A172 (cell line): ENCODE results near the gene C3orf80. TPM values are rescaled to one million over a fixed set of nuclear protein-coding genes. Genes with fewer than 3 reads are reported as not detected.
"Not testable (repeated sequence)": the region's sequence is repeated elsewhere in the genome, so short reads cannot be mapped to it uniquely, and the experiment has no call there.

Source experiments
- DNase-seq: peaks from one replicate; pipeline ENCODE4 v3.0.0-alpha.2; 2015; ENCODE audit warnings: low spot score
- total RNA-seq: library from RNA; depleted of rRNA; stranded (reverse); fragments of >200 nt; shearing (Covaris generic); gene quantifications from 2 replicates; pipeline ENCODE4 v1.2.3, GENCODE V29; 2014; rRNA removed

Gene C3orf80
- total RNA-seq, 1 experiment from 2014 or later = 0.05 TPM

DNA sequence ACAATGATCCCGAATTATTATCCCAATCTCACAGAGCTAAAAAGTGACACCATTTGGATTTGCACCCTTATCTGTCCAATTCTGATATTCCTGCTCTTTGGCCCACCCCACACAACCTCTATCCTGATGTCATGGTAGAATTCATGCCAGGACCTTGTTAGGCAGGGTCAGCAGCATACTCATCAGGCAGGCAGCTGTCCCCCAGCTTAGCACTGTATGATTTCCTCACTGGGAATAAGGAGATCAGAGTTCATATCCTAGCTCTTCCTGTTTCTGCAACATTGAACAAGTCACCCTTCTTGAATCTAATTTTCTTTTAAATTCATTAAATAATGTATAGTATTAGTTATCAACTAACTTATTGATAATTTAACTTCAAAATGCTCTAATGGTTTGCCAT is 12.0 kb upstream of the C3orf80 start:
- no peak for DNase-seq

DNA sequence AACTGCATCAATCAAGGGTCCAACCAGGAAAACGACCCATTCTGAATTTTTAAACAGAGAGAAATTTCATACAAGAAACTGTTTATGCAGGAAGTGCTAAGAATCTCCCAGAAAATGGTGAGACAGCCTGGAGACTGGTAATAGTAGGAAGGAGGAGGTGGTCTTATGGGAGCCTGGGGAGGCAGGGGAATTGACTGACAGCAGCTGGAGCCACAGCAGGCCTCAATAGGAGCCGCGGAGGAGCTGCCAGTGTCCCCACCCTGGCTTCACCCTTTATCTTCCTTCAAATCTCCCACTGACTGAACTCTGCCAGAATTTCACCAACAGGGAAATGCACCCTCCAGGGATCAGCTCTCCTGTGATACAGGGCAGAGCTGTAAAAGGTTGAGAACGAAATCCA is 7.5 kb upstream of the C3orf80 start:
- no peak for DNase-seq

DNA sequence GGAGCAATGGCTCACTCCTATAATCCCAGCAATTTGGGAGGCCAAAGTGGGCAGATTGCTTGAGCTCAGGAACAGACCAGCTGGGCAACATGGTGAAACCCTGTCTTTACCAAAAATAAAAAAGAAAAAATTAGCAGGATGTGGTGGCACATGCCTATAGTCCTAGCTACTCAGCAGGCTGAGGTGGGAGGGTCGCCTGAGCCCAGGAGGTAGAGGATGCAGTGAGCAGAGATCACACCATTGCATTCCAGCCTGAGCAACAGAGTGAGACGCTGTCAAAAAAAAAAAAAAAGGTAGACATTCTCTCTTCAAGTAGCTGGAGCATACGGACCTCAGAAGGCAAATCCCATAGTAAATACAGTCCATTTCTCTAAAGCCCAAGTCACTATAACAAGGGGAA is 7.1 kb upstream of the C3orf80 start:
- DNase-seq = no peak

DNA sequence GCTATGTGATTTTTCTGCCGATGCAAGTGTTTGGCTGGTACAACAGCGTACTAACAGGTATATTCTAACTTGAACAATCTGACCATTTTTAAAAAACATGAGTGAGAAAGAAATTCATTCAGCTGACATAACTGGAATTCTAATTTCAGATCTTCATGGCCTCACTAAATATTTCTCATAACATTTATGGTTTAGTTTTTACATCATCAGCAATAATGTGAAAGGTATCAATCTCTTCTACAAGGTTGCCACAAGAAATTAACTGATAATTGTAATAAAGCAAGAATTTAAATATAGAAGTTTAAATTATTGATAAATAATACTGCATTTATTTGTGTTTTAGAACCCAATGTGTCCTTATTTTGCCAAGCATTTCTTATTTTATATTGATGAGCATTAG is 5.2 kb upstream of the C3orf80 start:
- DNase-seq = no peak

DNA sequence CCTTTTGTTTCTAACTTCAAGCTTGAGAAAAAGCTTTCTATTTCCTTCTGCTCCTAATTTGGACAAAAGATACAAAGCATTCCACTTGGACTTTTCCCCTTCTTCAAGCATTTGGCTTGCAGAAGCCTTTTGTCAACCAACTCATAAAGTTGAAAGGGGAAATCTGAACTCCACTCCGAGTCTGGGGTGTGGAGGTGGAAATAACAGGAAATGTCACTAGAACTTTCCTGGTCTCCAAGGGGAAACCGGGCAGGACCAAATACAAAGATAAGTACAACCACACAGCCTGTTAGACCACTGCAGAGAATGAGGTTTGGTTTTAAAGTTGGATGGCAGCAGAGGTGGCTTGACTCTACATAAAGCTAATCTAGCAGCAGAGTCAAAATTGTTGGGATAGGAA is 4.2 kb upstream of the C3orf80 start:
- DNase-seq = no peak

DNA sequence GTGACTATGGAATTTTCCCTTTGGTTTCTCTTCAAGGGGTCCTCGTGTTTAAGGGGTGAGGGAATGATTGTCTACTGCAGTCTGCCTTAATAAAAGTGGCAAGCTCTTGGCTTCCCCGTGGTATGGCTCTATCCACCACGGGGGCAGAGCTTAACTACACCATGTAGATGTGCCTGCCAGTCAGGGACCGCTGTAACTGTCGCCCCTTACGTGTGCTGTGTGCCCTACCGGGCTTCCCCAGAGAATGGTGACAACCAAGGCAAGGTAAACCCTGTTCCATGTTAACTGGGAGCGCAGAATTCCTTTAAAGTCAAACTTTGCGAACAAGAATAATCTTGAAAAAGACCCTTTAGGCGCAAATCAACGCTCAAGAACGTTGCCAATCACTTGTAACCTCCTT is 966 bp upstream of the C3orf80 start:
- DNase-seq = no peak

DNA sequence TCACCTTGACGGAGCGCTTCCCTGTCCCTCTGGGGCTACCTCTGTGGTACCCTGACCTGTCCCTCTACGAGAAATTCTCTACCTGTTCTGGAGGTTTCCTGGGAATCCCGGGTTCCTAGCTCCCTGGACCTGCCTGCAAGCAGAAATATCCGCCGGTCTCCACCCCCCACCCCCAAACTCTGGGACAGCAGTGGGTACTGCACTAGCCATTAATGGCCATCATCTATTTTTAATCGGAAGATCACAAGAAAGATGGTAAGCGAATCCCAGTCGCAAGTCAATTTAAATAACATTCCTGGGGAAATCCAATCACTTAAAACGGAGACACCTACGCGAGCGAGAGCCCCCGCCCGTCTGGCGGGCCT is 429 bp upstream of the C3orf80 start:
- no peak for DNase-seq

DNA sequence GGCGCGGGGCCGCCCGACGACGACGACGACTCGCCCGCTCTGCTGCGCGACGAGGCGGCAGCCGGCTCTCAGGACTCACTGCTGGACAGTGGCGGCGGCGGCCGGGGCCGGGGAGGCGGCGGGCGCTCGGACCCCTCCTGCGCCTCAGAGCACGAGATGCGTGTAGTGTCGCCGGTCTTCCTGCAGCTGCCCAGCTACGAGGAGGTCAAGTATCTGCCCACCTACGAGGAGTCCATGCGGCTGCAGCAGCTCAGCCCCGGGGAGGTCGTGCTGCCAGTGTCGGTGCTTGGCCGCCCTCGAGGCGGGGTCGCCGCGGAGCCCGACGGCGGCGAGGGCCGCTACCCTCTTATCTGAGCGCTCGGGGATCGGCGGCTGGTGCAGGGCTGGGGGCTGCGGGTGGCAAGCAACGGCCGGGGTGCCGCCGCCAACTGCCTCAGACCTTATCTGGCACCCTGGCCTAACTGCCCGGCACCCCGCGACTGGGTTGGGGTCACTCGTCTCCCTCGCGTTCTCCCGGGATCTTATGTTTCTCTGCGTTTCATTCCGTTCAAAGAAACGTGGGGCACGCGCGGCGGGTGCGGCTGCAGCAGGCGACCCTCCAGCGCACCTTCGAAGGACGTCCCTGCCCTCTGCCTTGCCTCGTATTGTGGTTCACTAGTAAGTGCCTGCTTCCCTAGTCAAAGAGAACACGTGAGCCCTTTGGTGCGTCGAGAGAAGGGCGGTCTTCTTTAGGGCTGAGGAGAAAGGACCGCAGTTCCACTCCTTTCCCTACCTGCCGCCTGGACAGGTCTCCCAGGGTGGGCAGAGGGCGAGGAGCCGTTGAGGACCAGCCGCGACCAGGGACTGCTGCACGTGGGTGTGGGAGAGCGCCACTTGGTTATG is 1.0 kb downstream of the C3orf80 start:
- DNase-seq = no peak

DNA sequence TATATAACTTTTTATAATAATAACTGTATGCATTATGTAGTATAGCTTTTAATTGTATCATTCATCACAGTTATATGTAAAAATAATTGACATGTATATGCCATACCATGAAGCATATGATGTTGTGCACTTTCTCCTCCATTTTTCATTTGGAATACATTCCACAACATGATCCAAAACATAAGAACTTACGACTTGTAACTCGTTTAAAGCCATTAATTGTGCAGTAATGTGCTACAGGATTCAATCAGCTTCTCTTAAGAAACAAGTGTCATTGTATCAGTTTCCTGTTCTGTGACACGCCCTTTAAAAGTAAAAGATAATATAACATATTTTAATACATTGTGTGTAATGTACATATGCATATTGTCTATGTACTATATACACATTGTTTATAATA is 2.2 kb downstream of the C3orf80 start:
- DNase-seq = no peak

DNA sequence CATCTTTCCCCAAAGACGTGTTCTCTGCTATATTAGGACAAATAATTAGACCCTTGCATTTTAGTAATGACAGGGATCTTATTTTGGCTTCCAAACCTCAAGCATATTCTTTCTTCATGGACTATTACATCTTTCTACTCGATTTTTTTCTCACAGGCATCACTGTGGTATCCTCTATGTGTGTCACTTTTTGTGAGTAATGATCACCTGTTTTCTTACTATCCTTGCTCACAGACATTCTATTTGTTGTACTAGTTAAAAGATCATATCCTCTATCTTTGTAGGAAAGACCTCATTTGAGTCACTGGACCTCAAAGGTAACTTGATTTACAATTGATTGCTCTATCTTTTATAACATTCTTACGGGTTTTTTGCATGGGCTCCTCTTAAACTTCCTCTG is 6.8 kb downstream of the C3orf80 start:
- DNase-seq = no peak

DNA sequence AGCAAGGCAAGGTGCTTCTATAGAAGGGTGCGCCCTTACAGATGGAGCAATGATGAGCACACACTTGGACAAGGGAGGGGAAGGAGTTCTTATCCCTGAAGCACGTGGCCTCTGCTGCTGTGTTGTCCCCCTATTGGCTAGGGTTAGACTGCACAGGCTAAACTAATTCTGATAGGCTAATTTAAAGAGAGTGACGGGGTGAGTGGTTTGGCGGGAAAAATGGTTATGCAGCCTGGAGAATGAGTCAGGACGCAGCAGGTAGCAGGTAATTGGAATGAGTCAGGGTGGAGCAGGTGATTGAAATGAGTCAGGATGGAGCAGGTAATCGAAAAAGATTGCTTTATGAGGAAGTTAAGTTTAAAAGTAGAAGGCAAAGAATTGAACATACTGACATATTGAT is 15.5 kb downstream of the C3orf80 start:
- DNase-seq = not testable (repeated sequence)

DNA sequence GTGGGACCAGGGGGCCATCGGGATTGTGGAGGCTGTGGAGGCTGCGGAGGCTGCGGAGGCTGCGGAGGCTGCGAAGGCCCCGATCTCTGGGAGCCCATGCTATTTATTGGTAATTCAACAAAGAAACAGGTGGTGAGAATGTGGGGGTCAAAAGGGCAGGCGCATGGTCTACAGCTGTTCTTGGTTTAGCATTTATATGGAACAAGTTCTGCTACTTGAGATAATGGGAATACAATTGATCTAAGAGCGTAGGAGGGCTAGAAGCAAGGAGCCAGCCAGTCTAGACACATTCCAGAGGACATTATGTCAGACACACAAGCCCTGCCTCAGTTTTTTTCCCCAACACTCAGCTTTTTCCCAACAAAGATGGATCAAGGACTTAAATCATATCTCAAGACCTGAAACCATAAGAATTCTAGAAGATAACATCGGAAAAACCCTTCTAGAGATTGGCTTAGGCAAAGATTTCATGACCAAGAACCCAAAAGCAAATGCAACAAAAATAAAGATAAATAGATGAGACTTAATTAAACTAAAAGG is 20.1 kb downstream of the C3orf80 start:
- no peak for DNase-seq

DNA sequence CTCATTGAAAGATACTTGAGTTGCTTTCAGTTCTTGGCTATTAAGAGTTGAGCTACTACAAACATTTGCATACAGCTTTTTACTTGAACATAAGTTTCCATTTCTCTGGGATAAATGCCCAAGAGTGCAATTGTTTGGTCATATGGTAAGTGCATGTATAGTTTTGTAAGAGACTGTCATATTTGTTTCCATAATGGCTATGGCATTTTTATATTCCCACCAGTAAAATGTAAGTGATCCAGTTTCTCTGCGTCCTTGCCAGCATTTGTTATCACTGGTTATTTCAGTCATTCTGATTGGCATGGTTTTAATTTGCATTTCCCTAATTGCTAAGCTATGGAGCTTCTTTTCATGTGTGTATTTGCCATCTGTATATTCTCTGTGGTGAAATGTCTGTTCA is 22.5 kb downstream of the C3orf80 start:
- no peak for DNase-seq

DNA sequence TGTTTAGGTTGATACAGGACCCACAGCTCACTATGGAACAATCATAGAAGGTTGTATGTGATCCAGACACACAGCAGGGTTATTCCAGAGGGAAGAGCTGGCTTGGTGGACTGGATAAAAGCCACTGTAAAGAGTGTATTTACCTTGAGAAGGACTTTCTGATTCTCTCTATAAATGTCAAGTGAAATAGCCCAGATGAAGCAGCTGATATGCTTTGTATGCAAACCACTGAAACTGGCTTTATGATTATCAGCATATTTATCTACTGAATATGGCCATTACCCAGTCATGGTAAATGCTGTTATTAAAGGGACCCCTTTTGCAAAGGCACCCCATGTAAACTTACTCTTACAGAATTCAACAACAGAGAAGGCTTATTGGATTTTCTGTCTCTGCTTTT is 28.1 kb downstream of the C3orf80 start:
- no peak for DNase-seq

DNA sequence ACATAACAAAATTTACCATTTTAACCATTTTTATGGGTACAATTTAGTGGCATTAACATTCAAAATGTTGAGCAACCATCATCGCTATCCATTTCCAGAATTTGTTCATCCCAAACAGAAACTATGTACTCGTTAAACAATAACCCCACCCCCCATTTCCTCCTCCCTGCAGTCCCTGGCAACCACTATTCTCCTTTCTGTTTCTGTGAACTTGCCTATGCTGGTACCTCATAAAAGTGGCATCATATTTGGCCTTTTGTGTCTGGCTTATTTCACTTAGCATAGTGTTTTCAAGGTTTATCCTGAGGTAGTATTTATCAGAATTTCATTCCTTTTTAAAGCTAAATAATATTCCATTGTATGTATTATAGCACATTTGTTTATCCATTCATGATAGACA is 32.4 kb downstream of the C3orf80 start:
- DNase-seq = no peak

DNA sequence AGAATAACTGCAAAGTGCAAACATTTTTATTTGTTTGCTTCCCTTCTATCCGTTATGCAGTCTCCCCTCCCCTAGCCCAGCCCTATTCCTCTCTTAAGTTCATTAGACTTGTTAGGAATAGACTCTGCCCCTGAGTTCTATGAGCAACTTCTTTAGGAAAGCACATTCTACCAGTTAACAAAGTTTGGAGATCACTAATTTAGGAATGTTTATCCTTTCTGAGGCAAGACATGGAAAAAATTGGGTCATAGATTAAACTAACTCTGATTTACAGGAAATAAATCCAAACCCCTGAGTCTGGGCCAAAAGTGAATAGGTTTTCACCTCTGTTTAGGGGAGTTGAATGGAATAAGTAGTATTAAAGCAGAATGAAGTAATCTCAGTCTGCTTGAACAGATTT is 34.4 kb downstream of the C3orf80 start:
- DNase-seq = no peak

DNA sequence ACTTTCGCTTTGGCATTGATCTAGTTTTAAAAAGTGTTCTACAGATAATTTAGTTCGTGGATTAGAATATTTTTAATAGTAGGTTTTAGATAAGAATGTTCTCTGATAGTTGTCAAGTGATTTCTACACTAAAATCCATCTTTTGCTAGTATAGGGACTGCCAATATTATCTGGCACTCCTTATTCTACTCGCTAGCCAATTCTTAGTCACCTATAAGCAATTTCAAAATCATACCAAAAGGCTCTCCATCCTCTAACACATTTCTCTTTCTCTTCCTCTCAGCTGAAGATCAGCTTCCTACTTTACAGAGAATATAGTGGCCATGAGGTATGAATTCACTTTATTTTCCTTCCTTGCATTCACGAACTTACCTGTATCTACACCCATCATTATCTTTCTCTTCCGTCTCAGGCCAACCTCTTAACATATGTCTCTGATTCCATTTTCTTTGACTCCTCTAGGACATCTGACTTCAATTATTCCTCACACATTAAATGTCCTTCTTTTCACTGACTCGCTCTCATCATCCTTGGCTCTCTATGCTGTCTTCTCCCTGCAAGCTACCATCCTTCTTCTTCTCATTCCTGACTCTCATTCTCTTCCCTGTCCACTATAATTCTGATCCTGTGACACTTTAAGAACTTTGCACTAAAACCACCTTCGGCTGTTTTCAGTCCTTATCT is 35.5 kb downstream of the C3orf80 start:
- DNase-seq = no peak

DNA sequence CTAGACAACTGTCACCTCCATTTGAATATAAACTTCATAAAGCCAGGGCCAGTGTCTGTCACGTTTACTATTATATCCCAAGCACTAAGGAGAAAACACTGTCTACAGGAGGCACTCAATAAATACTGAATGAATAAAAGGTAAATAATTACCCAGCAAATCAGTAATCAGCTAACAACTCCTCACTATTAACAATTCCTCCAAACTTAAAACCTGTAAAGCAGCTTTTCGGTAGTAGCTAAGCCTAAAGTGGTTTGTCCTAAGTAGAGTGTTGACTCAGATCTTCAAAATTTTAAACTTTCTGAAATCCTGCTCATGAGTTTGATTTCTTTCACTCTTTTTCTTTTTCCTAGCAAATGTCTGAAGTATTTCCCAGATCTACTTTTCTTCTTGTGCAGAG is 39.9 kb downstream of the C3orf80 start:
- DNase-seq = no peak

Other genes with a start within 250 kb of the C3orf80 start
- gene IL12A, start 236.6 kb upstream of the C3orf80 start, total RNA-seq = 2.0 and 9.1 TPM in 2 replicates
- 32.7 and 41.1 TPM in 2 replicates for gene IFT80, start 173.8 kb downstream of the C3orf80 start, total RNA-seq
- gene SMC4, start 174.2 kb downstream of the C3orf80 start, total RNA-seq = 126 and 165 TPM in 2 replicates
- 77.4 and 79.6 TPM in 2 replicates for gene TRIM59, start 224.4 kb downstream of the C3orf80 start, total RNA-seq